GM21367 (cell line): Measurements from ENCODE around the gene VEZT.

Source experiments
- ATAC-seq: cut with Tn5 transposase; IDR thresholded peaks from one replicate; pipeline ENCODE4 v1.9.1; 2021; ENCODE audit not compliant: unreplicated experiment

Gene VEZT

GRCh38 chr12:95198914-95199313, 18.7 kb upstream of the VEZT start:
- peak; percentile 50 for ATAC-seq

- no peak for ATAC-seq
Observed at GRCh38 chr12:95200128-95200894, 17.3 kb upstream of the VEZT start.

- no peak for ATAC-seq
Observed at GRCh38 chr12:95201056-95201670, 16.4 kb upstream of the VEZT start.

- no peak for ATAC-seq
Observed at GRCh38 chr12:95202691-95203486, 14.7 kb upstream of the VEZT start.

- no peak for ATAC-seq
Observed at GRCh38 chr12:95203487-95204030, 14.0 kb upstream of the VEZT start.

- ATAC-seq = no peak
Observed at GRCh38 chr12:95204141-95204866, 13.3 kb upstream of the VEZT start.

GRCh38 chr12:95205016-95205624, 12.5 kb upstream of the VEZT start:
- no peak for ATAC-seq

- ATAC-seq = no peak
Observed at GRCh38 chr12:95205685-95206084, 11.9 kb upstream of the VEZT start.

GRCh38 chr12:95206916-95207315, 10.7 kb upstream of the VEZT start:
- ATAC-seq = no peak

GRCh38 chr12:95207407-95207806, 10.2 kb upstream of the VEZT start:
- no peak for ATAC-seq

- no peak for ATAC-seq
Observed at GRCh38 chr12:95208678-95209077, 8.9 kb upstream of the VEZT start.

- ATAC-seq = no peak
Observed at GRCh38 chr12:95212586-95212985, 5.0 kb upstream of the VEZT start.

GRCh38 chr12:95213119-95213518, 4.5 kb upstream of the VEZT start:
- no peak for ATAC-seq

GRCh38 chr12:95213928-95214327, 3.7 kb upstream of the VEZT start:
- ATAC-seq = no peak

- ATAC-seq = no peak
Observed at GRCh38 chr12:95214466-95214865, 3.1 kb upstream of the VEZT start.

- no peak for ATAC-seq
Observed at GRCh38 chr12:95215949-95216348, 1.7 kb upstream of the VEZT start.

GRCh38 chr12:95216711-95217376, 763 bp upstream of the VEZT start:
- ATAC-seq = peak; percentile 12

- peak; percentile 13 for ATAC-seq
Observed at GRCh38 chr12:95218150-95219133, 835 bp downstream of the VEZT start.

GRCh38 chr12:95220190-95220589, 2.6 kb downstream of the VEZT start:
- ATAC-seq = no peak
